NCI-H1417 (cell line): ENCODE measurements around the gene CDH23.

ENCODE experiments used
- DNase-seq, 3 experiments: peaks; one replicate each; lab custom pipeline; 2025; lab: John Stamatoyannopoulos, UW

The CDH23 gene

GRCh38 chr10:71604324-71605018, 207.8 kb downstream of the CDH23 start:
- DNase-seq, result no peak

GRCh38 chr10:71605263-71605962, 208.7 kb downstream of the CDH23 start:
- DNase-seq, result no peak

DNA sequence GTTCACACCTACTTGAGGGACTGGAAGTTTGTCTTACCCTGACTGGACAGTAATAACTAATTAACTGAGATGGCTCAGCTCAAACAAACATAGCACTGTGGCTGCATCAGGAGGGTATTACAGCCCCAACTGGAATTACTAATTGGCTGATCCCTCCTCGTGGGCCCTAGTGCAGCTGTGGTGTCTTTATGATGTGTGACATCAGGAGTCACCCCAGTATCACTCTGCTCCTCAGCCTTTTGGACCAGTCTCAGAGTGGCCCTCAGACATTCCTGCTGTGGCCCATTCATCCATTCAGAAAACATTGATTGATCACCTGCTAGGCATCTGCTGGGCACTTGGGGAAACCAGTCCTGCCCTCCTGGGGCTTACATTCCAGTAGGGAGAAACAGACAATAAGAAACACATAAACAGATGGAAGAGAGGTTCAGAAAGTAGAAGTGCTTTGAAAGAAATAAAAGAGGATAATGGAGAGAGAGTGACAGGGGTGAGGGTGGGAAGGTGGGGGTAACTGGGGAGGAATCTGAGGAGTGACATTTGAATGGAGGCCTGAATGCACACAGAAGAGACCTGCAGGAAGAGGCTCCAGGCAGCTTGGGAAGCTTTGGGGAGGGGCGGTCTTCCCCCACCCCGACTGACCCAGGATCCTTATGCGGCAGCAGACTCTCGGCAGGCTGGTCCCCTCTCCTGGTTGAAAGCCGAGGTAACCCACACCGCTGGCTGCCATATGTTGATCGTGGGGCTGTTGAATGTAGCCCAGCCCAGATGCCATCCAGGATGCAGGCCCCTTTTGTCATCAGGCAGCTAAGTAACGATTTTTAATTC, 209.7 kb downstream of the CDH23 start:
- no peak for DNase-seq

DNA sequence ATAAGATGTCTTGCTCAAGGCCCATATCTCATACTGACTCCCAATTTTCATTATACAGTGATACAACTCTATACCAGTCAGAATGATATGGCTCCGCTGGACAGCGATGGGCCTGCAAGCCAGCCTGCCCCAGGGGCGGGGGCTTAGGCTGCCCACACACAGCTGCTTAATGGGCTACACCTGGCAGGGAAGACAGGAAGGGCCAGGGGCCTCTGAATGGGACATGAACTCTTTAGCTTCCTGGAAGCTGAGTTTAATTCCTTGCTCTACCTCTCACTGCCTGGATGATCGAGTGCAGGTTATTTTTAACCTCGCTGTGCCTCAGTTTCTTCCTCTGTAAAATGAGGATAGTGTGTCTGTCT, 210.3 kb downstream of the CDH23 start:
- DNase-seq, result no peak

- peak; percentile 20 to 75 (median 50) for DNase-seq
These were observed 212.4 kb downstream of the CDH23 start for GRCh38 chr10:71608819-71609768.

DNA sequence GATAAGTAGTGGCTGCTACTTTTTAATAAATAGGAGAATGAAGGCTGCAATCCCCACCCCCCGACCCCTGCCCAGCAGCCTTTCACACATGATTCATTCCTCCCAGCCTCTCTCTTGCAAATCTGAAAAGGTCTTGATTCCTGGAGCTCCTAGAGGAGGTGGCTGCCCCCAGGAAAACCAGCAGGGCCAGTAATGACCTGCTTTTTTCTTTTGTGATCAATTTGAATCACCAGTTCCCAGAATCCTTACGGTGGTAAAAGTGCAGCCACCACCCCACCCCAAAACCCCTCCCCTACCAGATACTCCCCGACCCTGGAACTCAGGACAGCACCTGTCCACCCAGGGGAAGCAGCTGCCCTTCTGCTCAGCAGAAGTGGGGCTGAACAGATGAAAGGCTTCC, 213.9 kb downstream of the CDH23 start:
- no peak for DNase-seq

- DNase-seq, result no peak
These were observed 214.4 kb downstream of the CDH23 start for GRCh38 chr10:71611131-71611530.

DNA sequence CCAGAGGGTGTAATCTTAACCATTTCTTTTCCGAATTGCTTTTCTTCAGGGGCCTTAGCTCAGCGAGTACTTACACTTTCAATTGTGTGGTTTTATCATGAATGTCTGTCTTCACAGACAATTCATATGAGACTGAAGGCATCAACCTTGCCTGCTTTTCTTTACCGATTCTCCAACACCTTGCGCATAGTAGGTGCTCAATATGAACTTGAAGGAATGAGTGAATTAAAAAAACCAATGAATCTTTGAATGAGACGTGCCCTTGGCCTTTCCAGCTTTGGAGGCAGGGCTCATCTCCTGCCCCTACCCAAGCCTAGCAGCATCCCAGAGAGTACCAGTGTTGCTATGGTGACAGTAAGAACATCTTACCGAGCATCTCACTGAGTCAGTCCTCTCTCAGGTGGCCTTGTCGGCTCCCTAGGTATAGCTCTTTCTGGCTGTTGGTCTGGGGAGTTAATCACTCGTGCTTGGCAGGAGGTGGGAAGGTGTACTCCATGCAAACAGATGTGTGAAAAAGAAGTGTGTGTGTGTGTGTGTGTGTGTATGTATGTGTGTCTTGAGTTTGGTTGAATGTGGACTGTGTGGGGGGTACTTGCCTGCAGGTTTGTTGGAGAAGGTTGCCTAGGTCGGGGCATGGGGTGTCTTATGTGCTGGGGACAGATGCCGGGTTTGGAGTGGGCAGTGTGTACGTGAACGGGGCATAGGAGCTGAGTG, 215.1 kb downstream of the CDH23 start:
- peak in 1 of 3 experiments; percentile 16 for DNase-seq

DNA sequence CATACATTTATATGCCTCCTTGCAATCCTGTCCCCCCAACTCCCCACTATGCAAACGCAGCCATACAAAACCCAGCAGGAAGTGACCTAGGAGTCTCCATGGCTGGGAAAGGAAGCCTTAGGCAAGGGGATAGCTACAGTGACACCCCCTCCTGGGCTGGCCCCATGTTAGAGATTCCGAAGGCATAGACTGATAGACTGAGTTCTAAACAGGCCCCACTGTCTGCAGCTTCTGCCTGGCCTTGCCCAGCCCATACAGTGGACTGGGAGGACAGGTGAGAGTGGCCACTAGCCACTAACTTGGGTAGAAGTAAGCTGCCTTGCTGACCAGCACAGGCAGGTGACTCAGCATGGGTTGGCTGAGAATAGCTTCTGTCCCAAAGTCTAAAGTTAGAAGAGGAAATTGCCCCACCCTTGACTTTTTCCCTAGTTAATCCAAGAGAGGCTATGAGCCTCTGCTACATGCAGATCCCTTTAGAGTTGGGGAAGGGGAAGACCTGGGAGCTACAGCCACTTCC, 216.6 kb downstream of the CDH23 start:
- DNase-seq, result no peak

DNA sequence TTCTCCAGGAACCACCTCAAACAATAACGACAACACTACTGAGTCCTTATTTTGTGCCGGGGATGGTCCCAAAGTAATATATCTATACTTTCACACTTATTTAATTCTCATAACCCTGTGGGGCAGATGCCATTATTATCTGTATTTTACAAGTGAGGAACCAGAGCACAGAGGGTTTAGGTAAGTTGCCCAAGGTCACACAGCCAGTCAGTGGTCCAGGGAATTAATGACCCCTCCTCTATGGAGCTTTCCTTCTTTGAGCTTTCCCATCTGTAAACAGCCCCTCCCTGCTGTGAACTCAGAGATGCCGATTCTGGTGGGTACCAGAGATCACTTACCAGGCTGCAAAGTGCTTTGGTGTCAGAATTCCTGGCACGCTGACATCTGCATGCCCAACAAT, 217.2 kb downstream of the CDH23 start:
- DNase-seq, result no peak

GRCh38 chr10:71614946-71615345, 218.2 kb downstream of the CDH23 start:
- DNase-seq, result no peak

DNA sequence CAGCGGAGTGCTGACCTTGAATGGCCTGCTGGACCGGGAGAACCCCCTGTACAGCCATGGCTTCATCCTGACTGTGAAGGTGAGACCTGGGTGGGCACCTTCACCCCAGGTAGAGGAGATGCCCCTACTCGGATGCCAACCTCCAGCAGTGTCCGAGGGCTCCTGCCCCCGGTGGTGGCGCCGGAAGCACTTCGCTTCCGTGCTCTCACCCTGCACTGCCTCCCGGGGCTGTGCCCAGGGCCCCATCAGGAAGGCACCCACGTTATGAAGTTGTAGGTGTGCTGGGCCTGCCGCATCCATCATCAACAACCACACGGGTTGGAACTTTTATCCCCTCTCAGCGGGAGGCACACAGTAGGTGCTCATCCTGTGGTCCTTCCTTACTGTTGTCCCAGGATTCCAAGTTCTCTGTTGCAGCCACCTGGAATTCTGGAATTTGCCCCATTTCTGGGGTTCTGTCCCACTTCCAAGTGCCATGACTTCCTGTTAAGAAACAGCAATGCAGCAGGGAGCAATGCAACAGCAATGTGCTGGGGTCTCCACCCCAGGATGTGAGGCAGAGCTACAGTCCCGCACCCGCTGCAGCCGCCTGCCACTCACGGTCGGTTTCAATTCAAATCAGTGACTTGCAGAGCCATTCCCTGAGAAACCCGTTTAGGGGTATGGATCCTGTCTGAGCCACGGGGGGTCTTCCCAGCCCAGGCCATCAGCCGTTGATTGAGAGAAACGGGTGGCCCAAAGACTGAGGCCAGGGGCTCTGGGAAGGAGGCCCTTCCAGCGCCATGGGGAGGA, 219.0 kb downstream of the CDH23 start:
- no peak for DNase-seq

DNA sequence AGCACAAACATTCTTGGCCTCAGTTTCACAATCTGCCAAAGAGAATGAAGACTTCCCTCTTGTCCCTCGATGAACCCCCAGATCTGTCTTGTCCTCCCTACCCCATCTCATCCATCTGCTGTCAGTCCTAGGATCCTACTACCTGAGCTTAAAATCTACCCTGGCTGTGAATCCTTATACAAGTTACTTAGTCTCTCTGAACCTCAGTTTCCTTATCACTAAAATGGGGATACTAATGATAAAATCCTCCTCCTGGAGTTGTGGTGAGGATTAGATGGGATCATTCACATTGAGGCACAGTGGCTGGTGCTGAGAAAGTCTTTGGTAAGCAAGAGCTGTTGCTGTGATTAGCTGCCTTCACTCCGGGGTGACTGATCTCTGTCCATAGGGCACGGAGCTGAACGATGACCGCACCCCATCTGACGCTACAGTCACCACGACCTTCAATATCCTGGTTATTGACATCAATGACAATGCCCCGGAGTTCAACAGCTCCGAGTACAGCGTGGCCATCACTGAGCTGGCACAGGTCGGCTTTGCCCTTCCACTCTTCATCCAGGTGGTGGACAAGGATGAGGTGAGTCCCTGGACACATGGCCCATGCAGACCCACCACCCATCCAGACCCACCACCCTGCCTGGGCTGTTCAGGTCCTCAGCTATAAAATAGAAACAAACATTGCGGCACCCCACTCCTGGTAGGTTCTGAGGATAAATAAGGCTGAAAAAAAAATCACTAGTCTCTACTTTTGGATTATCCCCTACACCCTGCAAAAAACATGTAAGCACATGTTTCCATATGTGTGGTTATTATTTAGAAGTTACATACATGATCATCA, 220.3 kb downstream of the CDH23 start:
- DNase-seq, result no peak

- DNase-seq, result no peak
These were observed 221.5 kb downstream of the CDH23 start for GRCh38 chr10:71618176-71618575.

DNA sequence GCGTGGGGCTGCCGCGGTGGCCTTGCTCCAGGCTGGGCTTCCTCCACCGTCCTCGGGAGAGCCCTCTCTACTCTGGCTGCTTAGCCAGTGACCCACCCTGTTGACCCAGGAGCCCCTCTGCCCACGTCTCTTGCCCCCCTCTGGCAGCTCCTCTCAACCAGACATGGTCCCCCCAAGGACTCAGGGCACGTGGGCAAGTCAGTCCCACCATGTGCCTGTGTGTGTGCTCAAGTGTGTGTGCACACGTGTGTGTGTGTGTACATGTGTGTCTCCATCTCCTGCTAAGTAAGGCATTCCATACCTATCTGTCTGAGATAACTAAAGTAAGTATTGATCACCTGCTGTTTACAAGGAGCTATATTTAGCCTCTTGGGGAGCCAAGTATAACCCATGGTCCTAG, 221.9 kb downstream of the CDH23 start:
- no peak for DNase-seq

GRCh38 chr10:71620642-71621041, 223.9 kb downstream of the CDH23 start:
- no peak for DNase-seq

DNA sequence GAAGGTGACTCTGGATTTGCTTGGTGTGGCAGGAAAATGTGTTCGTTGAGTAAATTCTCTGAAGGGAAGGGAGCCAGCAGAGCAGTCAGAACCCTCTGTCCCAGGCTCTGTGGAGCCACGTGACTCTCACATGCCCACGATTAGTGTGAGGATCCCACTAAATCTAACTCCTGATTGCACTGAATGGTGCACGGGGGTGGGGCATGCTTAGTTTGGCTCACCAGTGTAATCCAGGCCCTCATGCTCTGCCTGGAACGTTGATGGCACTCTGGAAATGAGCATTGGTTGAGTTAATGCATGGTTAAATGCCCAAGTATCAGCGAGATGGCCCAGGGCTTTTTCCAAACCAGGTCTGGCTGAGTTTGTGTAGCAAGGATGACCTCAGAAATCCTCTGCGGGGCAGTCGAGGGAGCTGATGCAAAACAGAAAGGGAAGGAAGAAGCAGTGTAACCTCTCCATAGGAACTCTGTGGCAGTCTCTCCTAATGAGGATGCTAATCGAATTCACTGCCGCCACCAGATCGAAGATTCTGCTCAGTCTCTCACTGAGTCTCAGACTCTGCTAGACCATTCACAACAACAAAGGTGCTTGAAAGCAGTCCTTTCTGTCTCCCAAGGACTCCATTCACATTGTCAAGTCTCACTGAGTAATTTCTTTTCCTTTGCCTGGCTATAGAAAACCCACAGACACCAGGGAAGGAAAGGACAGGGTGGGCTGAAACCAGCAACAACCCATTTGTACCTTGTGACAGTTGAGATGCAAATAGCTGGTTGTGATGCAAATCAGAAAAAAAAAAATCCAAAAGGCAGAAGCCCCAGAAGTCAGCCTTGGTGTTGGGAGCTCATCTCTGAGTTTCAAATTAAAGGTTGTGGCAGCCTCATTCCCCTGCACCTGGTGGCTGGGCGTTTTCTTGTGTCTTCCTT, 224.8 kb downstream of the CDH23 start:
- no peak for DNase-seq

DNA sequence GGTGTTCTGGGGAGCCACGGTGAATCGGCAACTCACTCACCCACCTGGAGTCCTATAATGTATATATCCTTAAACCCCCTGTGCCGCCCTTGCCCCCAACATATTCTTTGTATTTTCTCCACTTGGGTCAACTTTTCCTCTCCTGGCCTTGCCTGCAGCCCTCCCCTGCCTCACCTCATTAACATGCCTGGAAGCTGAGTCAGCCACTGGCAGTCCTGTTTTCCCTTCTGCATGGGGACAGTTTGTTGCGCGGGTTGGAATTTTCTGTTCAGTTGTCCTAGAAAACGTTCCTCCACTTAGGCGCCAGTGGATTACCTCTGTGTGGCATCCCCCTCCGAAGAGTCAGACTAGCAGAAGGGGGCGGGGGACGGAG, 225.4 kb downstream of the CDH23 start:
- no peak for DNase-seq
